CD14-positive monocyte (primary cell): ENCODE data around the gene ANAPC7. TPM values are rescaled to one million over a fixed set of nuclear protein-coding genes. Genes with fewer than 3 reads are reported as not detected.
A peak's percentile ranks its signal among the peaks of the same experiment; 100 is the strongest.

Experiments used
- DNase-seq, 3 donors: peaks; one replicate each; pipeline ENCODE4 v3.0.0-alpha.2; 2011 to 2022
- H2AFZ ChIP-seq: 2 replicates; pipeline ENCODE4 v1.6.0; 2012; ENCODE audit warnings: mild to moderate bottlenecking, low read depth, low read length, inconsistent platforms; ENCODE audit not compliant: insufficient read depth, poor library complexity, severe bottlenecking
- H3K27ac ChIP-seq, 2 donors: 1 replicate in 1 of 2; 2 replicates in 1 of 2; pipeline ENCODE4 v1.5.1; 2012 to 2013; ENCODE audit warnings: low read length in 2 of 2, control low read depth in 1 of 2, inconsistent platforms in 1 of 2, low read depth in 1 of 2, mild to moderate bottlenecking in 1 of 2
- H3K27me3 ChIP-seq, 2 donors: one replicate each; pipeline versions ENCODE4 v1.6.0 to v1.6.1; 2011 to 2013; ENCODE audit warnings: low read length in 2 of 2; ENCODE audit not compliant: control insufficient read depth in 2 of 2, insufficient read depth in 2 of 2
- H3K36me3 ChIP-seq, 2 donors: replicated peaks in 1 of 2; 1 replicate in 1 of 2; 2 replicates in 1 of 2; pipeline versions ENCODE4 v1.5.1 to v1.6.1; 2012 to 2013; ENCODE audit warnings: low read length in 2 of 2, control low read depth in 1 of 2, inconsistent platforms in 1 of 2, mild to moderate bottlenecking in 1 of 2; ENCODE audit not compliant: insufficient read depth in 2 of 2, control insufficient read depth in 1 of 2
- H3K4me1 ChIP-seq, 2 donors: 1 replicate in 1 of 2; 2 replicates in 1 of 2; pipeline versions ENCODE4 v1.5.1 to v1.6.1; 2012 to 2013; ENCODE audit warnings: low read length in 2 of 2, control low read depth in 1 of 2, inconsistent platforms in 1 of 2, mild to moderate bottlenecking in 1 of 2, moderate library complexity in 1 of 2; ENCODE audit not compliant: insufficient read depth in 2 of 2, control insufficient read depth in 1 of 2
- H3K4me2 ChIP-seq: replicated peaks from 2 replicates; pipeline ENCODE3; 2012; ENCODE audit warnings: low read length, moderate library complexity, mild to moderate bottlenecking; ENCODE audit not compliant: poor library complexity, severe bottlenecking; ENCODE audit errors: extremely low read depth
- H3K4me3 ChIP-seq, 3 experiments: fragments of 200-600 bp in 1 of 3; sonication (generic) in 1 of 3; replicated peaks in 1 of 3; 1 replicate in 2 of 3; 2 replicates in 1 of 3; pipeline ENCODE4 v1.5.1; 2011 to 2013; ENCODE audit warnings: low read length in 3 of 3, mild to moderate bottlenecking in 3 of 3, control low read depth in 2 of 3, low read depth in 2 of 3, inconsistent platforms in 1 of 3, moderate library complexity in 1 of 3
- H3K79me2 ChIP-seq: 2 replicates; pipeline ENCODE4 v1.6.0; 2012; ENCODE audit warnings: mild to moderate bottlenecking, control low read depth, inconsistent platforms, low read length, moderate library complexity; ENCODE audit not compliant: insufficient read depth
- H3K9ac ChIP-seq: 2 replicates; pipeline ENCODE4 v1.6.0; 2017; ENCODE audit warnings: low read length, mild to moderate bottlenecking; ENCODE audit not compliant: insufficient read depth, poor library complexity, severe bottlenecking
- H3K9me3 ChIP-seq, 2 donors: replicated peaks in 1 of 2; 1 replicate in 1 of 2; 2 replicates in 1 of 2; pipeline versions ENCODE4 v1.5.1 to v1.6.1; 2012 to 2013; ENCODE audit warnings: low read length in 2 of 2, control low read depth in 1 of 2; ENCODE audit not compliant: control insufficient read depth in 1 of 2, insufficient read depth in 1 of 2
- H4K20me1 ChIP-seq: 2 replicates; pipeline ENCODE4 v1.6.0; 2012; ENCODE audit warnings: mild to moderate bottlenecking, low read length, control low read depth, moderate library complexity; ENCODE audit not compliant: insufficient read depth
- H3K27ac Mint-ChIP-seq, 7 donors: one replicate each; pipeline ENCODE4 v1.8.0; 2020; ENCODE audit warnings: mild to moderate bottlenecking in 7 of 7, mixed read lengths in 7 of 7, moderate library complexity in 6 of 7, inconsistent platforms in 2 of 7
- H3K27me3 Mint-ChIP-seq, 3 donors: one replicate each; pipeline ENCODE4 v1.8.0; 2021 to 2022; ENCODE audit warnings: low read depth in 3 of 3, mild to moderate bottlenecking in 3 of 3, mixed read lengths in 3 of 3, moderate library complexity in 3 of 3, inconsistent platforms in 1 of 3
- H3K36me3 Mint-ChIP-seq, 2 donors: one replicate each; pipeline ENCODE4 v1.8.0; 2020; ENCODE audit warnings: mixed read lengths in 2 of 2, inconsistent platforms in 1 of 2, mild to moderate bottlenecking in 1 of 2
- H3K4me1 Mint-ChIP-seq: one replicate; pipeline ENCODE4 v1.8.0; 2020; ENCODE audit warnings: mild to moderate bottlenecking, mixed read lengths
- H3K4me3 Mint-ChIP-seq, 2 donors: one replicate each; pipeline ENCODE4 v1.8.0; 2020; ENCODE audit warnings: mild to moderate bottlenecking in 2 of 2, mixed read lengths in 2 of 2, moderate library complexity in 1 of 2
- H3K9me3 Mint-ChIP-seq, 7 donors: one replicate each; pipeline ENCODE4 v1.8.0; 2020 to 2022; ENCODE audit warnings: mixed read lengths in 7 of 7, mild to moderate bottlenecking in 6 of 7, moderate library complexity in 6 of 7, inconsistent platforms in 2 of 7
- WGBS: methylation state at CpG from one replicate; pipeline ENCODE4 v1.1.5; 2013; ENCODE audit warnings: missing lambda C conversion rate; ENCODE audit not compliant: insufficient coverage; 5-methylcytosine and 5-hydroxymethylcytosine counted together
- intact Hi-C, 2 donors: fragments of 100-400 bp; cut with micrococcal nuclease; formaldehyde crosslinking; loops; one replicate each; pipeline versions ENCODE4 v1.15.0 to v1.15.1; 2023
- polyA plus RNA-seq, 3 donors: library from polyadenylated mRNA; depleted of rRNA in 1 of 3; unstranded in 2 of 3; stranded (reverse) in 1 of 3; fragments of 300-500 nt in 2 of 3; fragments of >200 nt in 1 of 3; fragmentation: Illumina TruSeq in 2 of 3; gene quantifications; 1 replicate in 2 of 3; 2 replicates in 1 of 3; pipeline ENCODE4 v1.2.3, GENCODE V29; 2012 to 2021
- TF ChIP-seq, protein P1 (sequence below): fragments of 200-600 bp; IDR thresholded peaks from one replicate; pipeline ENCODE4 v1.8.0; 2022; ENCODE audit warnings: antibody characterized with exemption, mild to moderate bottlenecking

The ANAPC7 gene
- polyA plus RNA-seq, 3 donors: 12.9 to 41.6 (median 17.2) TPM

DNA sequence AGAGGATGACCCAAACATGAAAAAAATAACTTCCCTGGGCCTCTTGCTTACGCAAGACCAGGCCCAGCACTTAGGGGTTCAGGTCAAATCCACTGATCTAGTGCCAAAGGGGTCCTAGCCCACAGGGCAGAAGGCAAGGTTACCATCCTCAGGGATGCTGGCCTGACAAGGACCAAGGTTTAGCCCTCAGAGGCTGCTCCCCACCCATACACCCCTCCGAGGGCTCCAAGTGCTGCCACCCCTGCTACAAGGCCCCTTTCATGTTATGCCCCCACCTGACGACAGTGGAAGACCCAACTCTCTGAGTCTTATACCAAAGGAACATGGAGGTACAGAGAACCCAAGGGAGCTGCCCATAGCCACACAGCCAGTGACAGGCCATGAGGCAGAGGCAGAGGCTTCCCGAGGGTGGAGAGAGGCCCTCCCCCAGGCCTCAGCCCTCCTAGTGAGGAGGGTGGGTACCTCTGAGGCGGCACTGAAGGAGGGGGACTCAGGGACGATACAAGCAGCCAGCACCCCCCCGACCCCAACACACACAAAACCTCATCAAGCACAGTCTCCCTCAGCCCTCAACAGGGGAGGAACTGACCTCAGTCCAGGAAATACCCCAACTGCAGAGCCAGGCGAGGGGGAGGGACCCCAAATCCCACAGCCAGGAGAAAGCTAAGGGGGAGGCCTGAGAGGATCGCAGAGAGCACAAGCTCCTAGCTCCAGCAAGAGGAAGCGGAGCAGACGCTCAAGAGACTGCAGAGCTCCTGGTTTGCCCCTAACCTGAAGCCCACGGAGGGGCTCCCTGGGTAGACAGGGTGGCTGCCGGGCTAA lies 37.0 kb downstream of the ANAPC7 start:
- no peak overlapping the region for H3K4me3 Mint-ChIP-seq
- H2AFZ ChIP-seq: peak overlapping the region; percentile 40
- no peak overlapping the region for H3K4me2 ChIP-seq
- WGBS: 63% methylated on average over 7 of the region's 13 CpGs
- peaks cover 11% of the 10 kb centered on the region in 2 donors for H3K4me1 ChIP-seq
- H3K9me3 Mint-ChIP-seq: peaks cover 0 to 5% (median 0%) of the 10 kb centered on the region in 7 donors
- peaks cover 1 to 3% of the 10 kb centered on the region in 2 donors for H3K36me3 Mint-ChIP-seq
- no peaks in the 10 kb centered on the region for H3K9me3 ChIP-seq
- DNase-seq: no peak
- peaks cover 0 to 2% (median 0%) of the 10 kb centered on the region in 3 donors for H3K27me3 Mint-ChIP-seq
- H3K27ac Mint-ChIP-seq: peak overlapping the region in 1 of 7 donors; percentile 70
- H3K27me3 ChIP-seq: no peaks in the 10 kb centered on the region
- TF ChIP-seq, protein P1, sequence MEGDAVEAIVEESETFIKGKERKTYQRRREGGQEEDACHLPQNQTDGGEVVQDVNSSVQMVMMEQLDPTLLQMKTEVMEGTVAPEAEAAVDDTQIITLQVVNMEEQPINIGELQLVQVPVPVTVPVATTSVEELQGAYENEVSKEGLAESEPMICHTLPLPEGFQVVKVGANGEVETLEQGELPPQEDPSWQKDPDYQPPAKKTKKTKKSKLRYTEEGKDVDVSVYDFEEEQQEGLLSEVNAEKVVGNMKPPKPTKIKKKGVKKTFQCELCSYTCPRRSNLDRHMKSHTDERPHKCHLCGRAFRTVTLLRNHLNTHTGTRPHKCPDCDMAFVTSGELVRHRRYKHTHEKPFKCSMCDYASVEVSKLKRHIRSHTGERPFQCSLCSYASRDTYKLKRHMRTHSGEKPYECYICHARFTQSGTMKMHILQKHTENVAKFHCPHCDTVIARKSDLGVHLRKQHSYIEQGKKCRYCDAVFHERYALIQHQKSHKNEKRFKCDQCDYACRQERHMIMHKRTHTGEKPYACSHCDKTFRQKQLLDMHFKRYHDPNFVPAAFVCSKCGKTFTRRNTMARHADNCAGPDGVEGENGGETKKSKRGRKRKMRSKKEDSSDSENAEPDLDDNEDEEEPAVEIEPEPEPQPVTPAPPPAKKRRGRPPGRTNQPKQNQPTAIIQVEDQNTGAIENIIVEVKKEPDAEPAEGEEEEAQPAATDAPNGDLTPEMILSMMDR: no peak
- H3K4me3 ChIP-seq: no peak overlapping the region
- no peaks in the 10 kb centered on the region for H4K20me1 ChIP-seq
- H3K4me1 Mint-ChIP-seq: peaks cover 21% of the 10 kb centered on the region
- H3K79me2 ChIP-seq: no peaks in the 10 kb centered on the region
- no peak overlapping the region for H3K9ac ChIP-seq
- intact Hi-C loops: no loop called here
- peaks cover 7 to 13% of the 10 kb centered on the region in 2 donors for H3K36me3 ChIP-seq
- no peak overlapping the region for H3K27ac ChIP-seq

DNA sequence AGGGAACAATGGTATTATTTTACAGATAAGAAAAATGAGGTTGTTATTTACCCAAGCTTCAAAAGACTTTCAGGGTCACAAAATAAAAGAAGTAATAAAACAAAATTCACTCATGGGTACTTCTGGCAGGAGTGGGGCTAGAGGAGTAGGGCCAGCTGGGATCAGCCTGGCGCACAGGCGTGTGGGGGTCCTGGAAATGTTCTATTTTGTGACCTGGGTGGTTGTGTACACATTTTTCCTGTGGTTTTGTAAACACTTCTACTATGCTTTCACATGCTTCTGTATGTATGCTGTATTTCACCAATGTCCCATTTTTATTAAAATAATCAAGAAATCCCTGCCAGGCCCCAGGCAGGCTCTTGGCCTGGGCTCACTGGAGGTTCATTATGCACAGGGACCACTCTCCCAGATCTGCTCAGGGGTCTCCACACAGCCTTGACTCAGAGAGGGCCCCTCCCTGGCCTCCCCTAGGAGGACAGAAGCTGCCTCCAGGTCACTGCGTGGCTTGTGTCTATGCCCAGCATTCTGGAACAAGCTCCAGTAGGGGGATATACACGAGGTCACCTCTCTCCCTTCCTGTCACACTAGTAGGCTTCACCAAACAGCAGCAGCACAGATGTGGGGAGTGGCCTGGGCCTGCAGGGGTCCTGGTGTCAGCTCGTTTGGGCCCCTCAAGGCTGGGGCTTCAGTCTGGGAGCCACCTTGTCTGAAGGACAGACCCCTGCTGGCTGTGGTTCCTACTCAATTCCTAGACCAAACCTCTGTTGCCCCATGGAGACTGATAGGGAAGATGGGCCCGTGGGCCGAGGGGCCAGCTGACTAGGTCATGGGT lies 37.8 kb downstream of the ANAPC7 start:
- TF ChIP-seq, protein P1: no peak
- Histone ChIP-seq H3K79me2 (no peaks in the 10 kb centered on the region), H3K27ac (no peak overlapping the region), H2AFZ (peak overlapping the region; percentile 40), H3K36me3 (peaks cover under 1 to 8% of the 10 kb centered on the region in 2 donors), H3K4me2 (no peak overlapping the region), H3K9ac (no peak overlapping the region), H4K20me1 (no peaks in the 10 kb centered on the region), H3K4me1 (peaks cover 19 to 20% of the 10 kb centered on the region in 2 donors), H3K4me3 (no peak overlapping the region), H3K27me3 (no peaks in the 10 kb centered on the region), H3K9me3 (no peaks in the 10 kb centered on the region)
- peaks cover 30% of the 10 kb centered on the region for H3K4me1 Mint-ChIP-seq
- peak overlapping the region in 1 of 7 donors; percentile 72 for H3K27ac Mint-ChIP-seq
- no peak for DNase-seq
- peaks cover 0 to 1% of the 10 kb centered on the region in 2 donors for H3K36me3 Mint-ChIP-seq
- WGBS: 43% methylated on average over 2 of the region's 7 CpGs
- peaks cover 0 to 2% (median 0%) of the 10 kb centered on the region in 3 donors for H3K27me3 Mint-ChIP-seq
- no peak overlapping the region for H3K4me3 Mint-ChIP-seq
- intact Hi-C loops: no loop called here
- peaks cover 0 to 5% (median 0%) of the 10 kb centered on the region in 7 donors for H3K9me3 Mint-ChIP-seq
